ENCODE results near the gene NAT8L. TPM values are rescaled to one million over a fixed set of nuclear protein-coding genes. Genes with fewer than 3 reads are reported as not detected.

The NAT8L gene
- polyA plus RNA-seq, 1 donor, result 4.4 TPM

- no peak for DNase-seq
Observed at GRCh38 chr4:2075987-2076907, 17.1 kb downstream of the NAT8L start.

- no peak for DNase-seq
Observed at GRCh38 chr4:2076908-2077536, 17.9 kb downstream of the NAT8L start.

- DNase-seq, result no peak
Observed at GRCh38 chr4:2077537-2078460, 18.7 kb downstream of the NAT8L start.

DNA sequence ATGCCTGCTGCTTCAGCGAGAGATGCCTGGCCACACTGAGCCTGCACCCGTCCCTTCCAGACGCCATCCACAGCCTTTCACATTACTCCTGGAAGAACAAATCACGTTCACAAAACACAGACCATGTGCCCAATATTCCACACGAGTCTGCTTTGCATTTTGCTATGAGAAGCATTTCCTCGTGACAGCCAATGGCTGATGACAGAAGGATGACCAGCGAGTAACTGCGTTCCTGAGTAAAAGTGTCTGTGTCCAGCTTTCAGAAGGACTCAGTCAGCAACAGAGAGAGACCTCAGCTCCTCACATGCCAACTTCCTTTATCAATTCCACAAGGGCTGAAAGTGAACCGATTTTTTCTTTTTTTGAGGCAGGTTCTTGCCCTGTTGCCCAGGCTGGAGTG, 19.5 kb downstream of the NAT8L start:
- DNase-seq, result no peak

- no peak for DNase-seq
Observed at GRCh38 chr4:2079006-2079405, 19.9 kb downstream of the NAT8L start.

DNA sequence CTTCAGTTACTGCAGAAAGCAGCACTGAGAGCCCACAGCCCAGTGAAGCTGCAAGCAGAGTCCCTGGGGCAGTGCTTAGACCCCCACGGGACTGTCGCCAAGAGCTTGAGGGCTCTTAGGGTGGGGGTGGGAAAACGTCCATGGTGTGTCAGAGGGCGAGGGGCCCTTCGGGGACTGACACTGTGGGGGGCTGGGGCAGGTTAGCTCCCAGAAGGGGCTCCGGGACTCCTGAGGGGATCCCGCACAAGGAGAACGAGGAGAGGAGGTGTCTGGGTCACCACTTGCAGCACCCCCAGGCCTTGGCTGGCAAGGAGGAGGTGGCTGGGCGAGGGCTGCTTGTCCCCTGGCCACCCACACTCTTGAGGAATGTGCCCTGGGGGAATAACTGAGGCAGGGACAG, 20.8 kb downstream of the NAT8L start:
- DNase-seq, result no peak

- DNase-seq, result no peak
Observed at GRCh38 chr4:2080429-2081300, 21.5 kb downstream of the NAT8L start.

DNA sequence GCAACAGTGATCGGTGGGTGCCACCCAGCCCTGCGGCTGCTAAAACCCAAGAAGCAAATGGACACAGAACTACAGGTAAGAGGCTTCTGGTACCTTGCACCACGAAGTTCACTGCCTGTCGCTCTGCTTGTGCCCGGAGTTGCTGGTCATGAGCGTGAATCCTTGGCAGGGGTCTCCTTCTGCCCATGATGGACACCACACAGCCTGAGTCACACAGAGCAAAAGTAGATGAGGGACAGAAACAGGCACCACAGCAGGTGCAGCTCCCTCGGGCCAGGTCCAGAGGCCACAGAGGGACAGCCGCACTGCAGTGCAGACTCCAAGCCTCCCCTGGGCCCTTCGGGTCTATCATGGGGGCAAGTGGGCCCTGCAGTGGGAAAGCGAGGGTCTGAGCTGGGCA, 22.4 kb downstream of the NAT8L start:
- no peak for DNase-seq

- no peak for DNase-seq
Observed at GRCh38 chr4:2082118-2082517, 23.0 kb downstream of the NAT8L start.

DNA sequence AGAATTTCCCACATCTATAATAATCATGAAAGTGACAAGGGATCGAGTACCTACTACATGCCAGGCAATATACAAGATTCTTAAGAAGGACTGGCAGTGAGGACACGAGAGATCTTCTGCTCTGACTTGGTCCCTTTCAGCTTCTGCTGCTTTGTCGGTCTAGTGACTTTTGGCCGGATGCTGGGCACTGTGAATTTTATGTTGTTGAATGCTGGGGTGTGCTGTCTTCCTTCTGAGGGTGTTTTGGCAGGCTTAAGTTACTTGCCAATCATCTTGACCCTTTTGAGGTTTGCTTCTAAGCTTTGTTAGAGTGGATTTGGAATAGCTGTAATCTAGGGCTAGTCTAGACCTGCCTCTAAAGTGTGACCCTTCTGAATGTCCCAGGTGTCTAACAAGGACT, 23.5 kb downstream of the NAT8L start:
- no peak for DNase-seq

DNA sequence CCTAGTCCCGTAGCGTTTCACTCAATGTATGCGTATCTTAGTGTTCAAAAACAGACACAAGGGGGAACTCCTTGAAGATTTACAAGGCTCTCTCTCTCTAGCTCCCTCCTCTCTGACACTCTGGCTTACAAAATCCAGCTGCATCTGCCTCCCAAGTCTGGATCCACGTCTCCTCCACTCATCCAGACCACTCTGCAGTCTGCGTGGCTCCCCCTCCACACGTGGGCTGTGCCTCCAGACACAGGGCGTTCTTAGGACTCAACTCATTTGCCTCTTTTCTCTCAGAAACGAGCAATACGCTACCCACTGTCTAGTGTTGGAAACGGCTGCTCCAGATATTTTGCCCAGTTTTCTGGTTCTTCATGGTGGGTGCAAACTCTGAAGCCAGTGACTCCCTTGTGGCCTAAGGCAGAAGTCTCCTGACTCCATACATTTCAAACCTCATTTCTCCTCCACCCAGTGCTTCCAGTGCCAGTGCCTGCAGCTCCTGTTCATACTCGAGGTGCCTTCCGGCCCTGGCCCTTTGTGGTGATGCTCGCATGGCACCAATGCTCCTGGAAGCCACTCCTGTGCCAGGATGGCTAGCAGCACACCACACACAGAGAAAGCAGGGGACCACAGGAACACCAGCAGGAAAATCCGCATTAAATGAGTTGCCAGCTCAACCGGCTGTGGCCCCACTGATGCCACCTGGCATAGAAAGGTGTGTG, 24.1 kb downstream of the NAT8L start:
- DNase-seq, result no peak

DNA sequence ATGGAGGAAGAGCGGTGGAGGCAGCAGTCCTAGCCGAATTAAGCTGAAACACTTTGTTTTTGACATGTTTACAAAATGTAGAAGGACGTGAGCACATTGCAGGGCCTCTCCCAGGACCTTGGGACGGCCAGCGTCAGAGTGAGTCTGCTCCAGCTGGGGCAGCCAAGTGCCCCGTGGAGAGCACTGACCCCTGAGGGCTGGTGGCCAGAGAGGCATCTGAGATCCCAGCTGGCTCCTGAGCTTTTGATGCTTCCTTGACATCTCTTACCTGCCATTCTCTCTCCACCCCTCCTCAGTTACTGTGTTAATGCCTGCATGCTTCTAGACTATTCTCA, 24.7 kb downstream of the NAT8L start:
- no peak for DNase-seq

DNA sequence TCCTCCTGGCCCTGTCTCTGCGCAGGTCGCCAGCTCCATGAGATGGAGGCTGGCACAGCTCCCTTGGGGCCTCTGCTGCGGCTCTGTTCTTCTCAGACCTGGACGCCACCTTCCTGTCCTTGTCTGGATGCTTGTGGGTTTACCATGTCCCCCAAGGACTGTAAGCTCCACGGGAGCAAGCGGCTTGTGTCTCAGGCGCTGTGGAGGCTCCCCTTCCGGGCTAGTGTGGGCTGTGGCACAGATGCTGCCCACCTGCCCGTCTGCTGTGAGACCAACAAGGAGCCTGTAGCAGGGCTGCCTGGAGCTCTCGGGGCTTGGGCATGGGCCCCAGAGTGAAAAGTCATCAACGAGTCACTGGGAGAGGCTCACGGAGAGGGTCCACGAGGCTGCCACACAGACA, 25.2 kb downstream of the NAT8L start:
- DNase-seq, result no peak

DNA sequence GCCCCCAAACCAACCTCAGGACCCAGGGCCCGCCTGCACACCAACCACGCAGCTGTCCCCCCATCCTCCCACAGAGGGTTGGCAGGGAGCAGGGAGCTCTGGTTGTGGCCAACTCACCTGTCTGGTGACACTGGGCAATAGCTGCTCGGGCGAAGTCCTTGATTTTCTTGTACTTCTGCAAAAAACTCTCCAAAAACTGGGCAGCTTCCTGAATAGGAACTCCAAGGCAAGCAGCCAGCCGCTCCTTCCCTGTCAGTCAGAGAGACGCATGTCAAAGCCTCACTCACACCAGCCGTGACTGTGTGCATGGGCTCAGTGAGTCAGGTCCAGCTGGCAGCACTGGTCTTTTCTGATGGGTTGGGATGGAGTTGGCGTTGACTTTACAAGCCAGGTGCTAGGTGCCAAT, 26.4 kb downstream of the NAT8L start:
- DNase-seq, result no peak

- DNase-seq, result no peak
Observed at GRCh38 chr4:2087170-2087569, 28.0 kb downstream of the NAT8L start.

DNA sequence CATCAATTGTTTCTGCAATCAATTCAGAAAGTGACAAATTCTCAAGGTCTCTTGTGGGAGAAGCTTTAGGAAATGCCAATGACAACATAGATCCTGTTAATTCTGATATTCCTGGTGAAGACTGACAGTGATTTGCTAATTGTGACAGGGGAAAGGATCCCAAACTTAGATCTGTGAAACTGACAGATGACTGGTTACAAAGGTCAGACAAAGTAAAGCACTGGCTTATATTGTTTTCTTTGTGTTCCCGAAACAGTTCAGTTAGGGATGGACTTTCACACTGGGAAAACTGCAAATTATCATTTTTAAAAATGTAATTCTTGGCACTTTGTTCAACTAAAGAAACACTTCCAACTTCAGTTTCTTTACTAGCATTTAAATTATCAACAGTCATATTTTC, 30.1 kb downstream of the NAT8L start:
- no peak for DNase-seq

DNA sequence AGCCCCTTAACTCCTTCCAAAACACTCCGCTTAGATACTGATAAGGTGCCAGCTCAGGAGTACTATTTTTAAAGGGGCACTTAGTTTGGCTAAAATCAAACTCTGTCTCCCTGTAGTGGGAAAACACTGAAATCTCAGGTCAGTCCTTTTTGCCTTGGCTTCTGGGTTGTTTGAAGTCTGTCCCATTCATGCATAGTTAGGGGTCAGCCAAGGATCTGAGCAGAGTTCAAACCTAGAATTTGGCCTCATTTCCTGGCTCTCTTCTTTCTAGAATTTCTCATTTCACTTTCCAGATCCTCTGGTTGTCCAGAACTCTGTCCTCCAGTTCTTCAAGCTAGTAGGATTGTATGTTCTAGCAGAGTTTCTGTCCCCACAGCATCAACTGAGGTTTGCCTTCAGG, 31.5 kb downstream of the NAT8L start:
- no peak for DNase-seq

- DNase-seq, result no peak
Observed at GRCh38 chr4:2091990-2092668, 33.0 kb downstream of the NAT8L start.

- no peak for DNase-seq
Observed at GRCh38 chr4:2092669-2093053, 33.5 kb downstream of the NAT8L start.

- DNase-seq, result no peak
Observed at GRCh38 chr4:2093265-2093664, 34.1 kb downstream of the NAT8L start.

DNA sequence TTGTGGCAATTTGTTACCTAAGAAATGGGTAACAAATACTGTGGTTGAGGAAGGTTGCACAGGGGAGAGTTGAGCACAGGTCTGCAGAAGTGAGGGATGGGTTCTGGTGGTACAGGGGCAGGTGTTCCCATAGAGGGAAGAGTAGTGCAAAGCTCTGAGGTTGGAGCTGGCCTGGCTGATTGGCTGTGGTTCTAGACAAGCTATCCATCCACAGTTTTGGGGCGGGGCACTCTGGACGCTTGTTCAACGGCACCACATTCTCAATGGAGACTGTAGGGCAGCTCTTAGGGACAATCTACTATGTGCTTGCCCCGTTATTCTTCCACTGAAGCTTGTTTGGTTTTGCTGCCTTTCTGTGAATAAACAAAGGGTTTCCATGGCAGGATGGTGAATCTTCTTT, 35.4 kb downstream of the NAT8L start:
- no peak for DNase-seq

Measured in hindlimb muscle (tissue), 1 donor.